Measurements from ENCODE around the gene IGSF8.
"Not testable (repeated sequence)": the region's sequence is repeated elsewhere in the genome, so short reads cannot be mapped to it uniquely, and the experiment has no call there.

- TF ChIP-seq CTCF (IDR thresholded peaks at IDR 0.05; ENCODE audit: insufficient read depth, low read depth, low read length); EZH2 (IDR thresholded peaks at IDR 0.05; ENCODE audit: insufficient read depth, low read length): not testable (repeated sequence)
Measured at GRCh38 chr1:160111462-160111861, 13.0 kb upstream of the IGSF8 start.
